Tibial artery (tissue), 4 donors: ENCODE data around the gene REXO5.
A peak's percentile ranks its signal among the peaks of the same experiment; 100 is the strongest.

Experiments
- DNase-seq, 2 donors: peaks; one replicate each; pipeline ENCODE4 v3.0.0-alpha.2; 2019
- H3K27ac ChIP-seq, 2 donors: fragments of 200-600 bp; sonication (generic) in 1 of 2; 1 replicate in 1 of 2; 2 replicates in 1 of 2; pipeline ENCODE4 v1.5.1; 2018 to 2019; ENCODE audit warnings: mild to moderate bottlenecking in 1 of 2
- H3K27me3 ChIP-seq, 2 donors: fragments of 200-600 bp; sonication (generic) in 1 of 2; one replicate each; pipeline versions ENCODE4 v1.5.1 to v1.6.0; 2016 to 2019
- H3K36me3 ChIP-seq, 3 donors: fragments of 200-600 bp; sonication (generic) in 2 of 3; one replicate each; pipeline ENCODE4 v1.5.1; 2016 to 2019; ENCODE audit warnings: mild to moderate bottlenecking in 2 of 3
- H3K4me1 ChIP-seq, 4 donors: fragments of 200-600 bp; sonication (generic) in 2 of 4; 1 replicate in 3 of 4; 2 replicates in 1 of 4; pipeline ENCODE4 v1.5.1; 2016 to 2019
- H3K4me3 ChIP-seq, 2 donors: fragments of 200-600 bp; sonication (generic) in 1 of 2; 1 replicate in 1 of 2; 2 replicates in 1 of 2; pipeline ENCODE4 v1.5.1; 2018 to 2019; ENCODE audit warnings: mild to moderate bottlenecking in 2 of 2
- H3K9me3 ChIP-seq, 3 donors: fragments of 200-600 bp; sonication (generic) in 1 of 3; one replicate each; pipeline ENCODE4 v1.5.1; 2016 to 2019
- intact Hi-C: fragments of 100-400 bp; cut with DNase I; formaldehyde crosslinking; loops from one replicate; pipeline ENCODE4 v1.15.0; 2023; ENCODE audit warnings: low total_unique reads
- TF ChIP-seq, protein P1 (sequence below), 2 experiments: fragments of 200-600 bp in 1 of 2; fragments of 450-650 bp in 1 of 2; IDR thresholded peaks; one replicate each; pipeline ENCODE4 v1.5.1; 2017 to 2019; ENCODE audit warnings: antibody characterized with exemption in 2 of 2, mild to moderate bottlenecking in 1 of 2, moderate library complexity in 1 of 2

The REXO5 gene

DNA sequence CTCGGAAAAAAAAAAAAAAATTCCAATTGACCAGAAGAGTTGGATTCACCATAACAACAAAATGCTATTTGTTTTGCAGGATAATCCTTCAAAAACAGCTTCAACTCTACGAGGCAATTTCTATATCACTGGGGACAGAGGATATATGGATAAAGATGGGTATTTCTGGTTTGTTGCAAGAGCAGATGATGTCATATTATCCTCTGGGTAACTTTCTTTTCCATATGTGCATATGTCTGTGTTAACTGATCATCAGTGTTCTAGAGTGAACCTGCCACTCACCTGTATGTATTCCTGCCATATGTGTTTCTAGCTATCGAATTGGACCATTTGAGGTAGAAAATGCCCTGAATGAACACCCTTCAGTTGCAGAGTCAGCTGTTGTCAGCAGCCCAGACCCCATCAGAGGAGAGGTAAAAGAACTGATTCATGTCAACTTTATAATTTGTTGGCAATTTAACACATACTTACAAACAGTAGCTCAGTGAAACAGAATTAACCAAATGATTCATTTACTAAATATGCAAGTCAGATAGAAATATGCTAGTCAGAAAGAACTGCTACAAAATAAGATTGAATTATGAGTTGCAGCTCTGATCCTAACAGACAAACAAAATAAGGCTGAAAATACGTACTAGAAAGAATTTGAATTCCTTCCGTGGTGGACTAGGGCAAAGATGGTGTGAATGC is 14.3 kb upstream of the REXO5 start:
- intact Hi-C loops = no loop called here
- Histone ChIP-seq H3K9me3 (no peaks in the 10 kb centered on the region), H3K4me1 (peaks cover 0 to 12% (median 0%) of the 10 kb centered on the region in 4 donors), H3K27me3 (no peaks in the 10 kb centered on the region), H3K36me3 (no peaks in the 10 kb centered on the region), H3K27ac (peak overlapping the region in 1 of 2 donors; percentile 26), H3K4me3 (no peak overlapping the region)
- DNase-seq = no peak
- TF ChIP-seq, protein P1, sequence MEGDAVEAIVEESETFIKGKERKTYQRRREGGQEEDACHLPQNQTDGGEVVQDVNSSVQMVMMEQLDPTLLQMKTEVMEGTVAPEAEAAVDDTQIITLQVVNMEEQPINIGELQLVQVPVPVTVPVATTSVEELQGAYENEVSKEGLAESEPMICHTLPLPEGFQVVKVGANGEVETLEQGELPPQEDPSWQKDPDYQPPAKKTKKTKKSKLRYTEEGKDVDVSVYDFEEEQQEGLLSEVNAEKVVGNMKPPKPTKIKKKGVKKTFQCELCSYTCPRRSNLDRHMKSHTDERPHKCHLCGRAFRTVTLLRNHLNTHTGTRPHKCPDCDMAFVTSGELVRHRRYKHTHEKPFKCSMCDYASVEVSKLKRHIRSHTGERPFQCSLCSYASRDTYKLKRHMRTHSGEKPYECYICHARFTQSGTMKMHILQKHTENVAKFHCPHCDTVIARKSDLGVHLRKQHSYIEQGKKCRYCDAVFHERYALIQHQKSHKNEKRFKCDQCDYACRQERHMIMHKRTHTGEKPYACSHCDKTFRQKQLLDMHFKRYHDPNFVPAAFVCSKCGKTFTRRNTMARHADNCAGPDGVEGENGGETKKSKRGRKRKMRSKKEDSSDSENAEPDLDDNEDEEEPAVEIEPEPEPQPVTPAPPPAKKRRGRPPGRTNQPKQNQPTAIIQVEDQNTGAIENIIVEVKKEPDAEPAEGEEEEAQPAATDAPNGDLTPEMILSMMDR (IDR thresholded peaks at IDR 0.05) = no peak

DNA sequence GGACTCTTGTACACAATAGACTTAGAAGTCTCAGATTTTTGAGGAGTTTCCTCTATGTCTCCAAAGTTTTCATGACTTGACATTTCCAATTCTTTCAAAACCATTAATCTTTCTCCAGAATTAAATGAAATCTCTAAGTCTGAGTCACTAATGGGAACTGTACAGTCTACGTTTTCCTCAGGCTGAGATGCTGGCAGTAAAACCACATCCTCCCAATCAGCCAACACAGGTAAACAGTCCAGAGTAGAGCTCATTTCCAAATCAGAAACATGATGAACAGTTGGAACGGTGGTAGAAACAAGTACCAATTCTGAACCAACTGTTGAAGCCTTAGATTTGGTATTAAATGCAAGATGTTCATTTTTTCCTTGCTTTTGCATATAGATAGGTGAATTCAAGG is 8.0 kb upstream of the REXO5 start:
- intact Hi-C loops = no loop called here
- Histone ChIP-seq H3K27ac (no peak overlapping the region), H3K27me3 (no peaks in the 10 kb centered on the region), H3K4me3 (no peak overlapping the region), H3K36me3 (peaks cover 5 to 23% (median 9%) of the 10 kb centered on the region in 3 donors), H3K9me3 (no peaks in the 10 kb centered on the region), H3K4me1 (no peaks in the 10 kb centered on the region)
- TF ChIP-seq, protein P1 (IDR thresholded peaks at IDR 0.05) = no peak
- no peak for DNase-seq

DNA sequence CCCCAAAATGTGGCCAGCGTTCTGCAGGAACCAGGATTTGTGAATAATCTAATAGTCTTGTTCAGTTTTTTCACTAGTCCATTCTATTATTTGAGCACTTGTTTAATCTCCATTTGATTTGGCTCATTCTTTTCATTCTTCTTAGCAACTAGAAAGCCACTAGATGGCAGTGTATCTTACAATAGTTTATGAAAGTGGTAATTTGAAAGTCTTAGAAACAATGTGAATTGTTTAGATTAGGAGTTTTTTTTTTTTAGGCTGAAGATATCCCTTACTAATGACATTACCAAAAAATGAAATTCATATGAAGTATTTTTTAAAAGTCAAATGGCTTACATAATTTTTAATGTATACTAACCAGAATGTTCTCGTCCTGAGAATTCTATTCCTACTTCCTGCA is 6.7 kb upstream of the REXO5 start:
- H3K27ac ChIP-seq = no peak overlapping the region
- H3K4me1 ChIP-seq = no peaks in the 10 kb centered on the region
- intact Hi-C loops = no loop called here
- TF ChIP-seq, protein P1 (IDR thresholded peaks at IDR 0.05) = peak; percentile 56 to 59
- no peak for DNase-seq
- H3K36me3 ChIP-seq = peaks cover 5 to 23% (median 9%) of the 10 kb centered on the region in 3 donors
- no peaks in the 10 kb centered on the region for H3K9me3 ChIP-seq
- no peak overlapping the region for H3K4me3 ChIP-seq
- no peaks in the 10 kb centered on the region for H3K27me3 ChIP-seq

DNA sequence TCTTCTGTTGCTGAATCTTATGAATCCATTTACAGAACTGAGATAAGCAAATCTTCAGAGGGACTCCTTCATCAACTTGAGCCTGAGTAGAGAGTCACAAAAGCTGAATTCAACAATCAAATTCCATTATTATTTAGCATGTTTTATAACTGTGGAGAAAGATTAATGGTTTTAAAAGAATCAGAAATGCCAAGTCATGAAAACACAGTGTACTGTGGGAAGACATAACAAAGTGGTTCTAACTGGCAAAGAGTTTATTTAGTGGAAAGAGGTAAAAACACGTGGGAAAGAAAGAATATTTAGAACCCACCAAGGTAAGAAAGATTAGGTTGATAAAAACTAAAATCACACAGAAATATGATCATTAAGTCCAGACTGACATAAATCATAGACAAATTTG is 5.0 kb upstream of the REXO5 start:
- TF ChIP-seq, protein P1 (IDR thresholded peaks at IDR 0.05) = no peak
- no peak overlapping the region for H3K4me3 ChIP-seq
- peaks cover 5 to 23% (median 9%) of the 10 kb centered on the region in 3 donors for H3K36me3 ChIP-seq
- no peak overlapping the region for H3K27ac ChIP-seq
- H3K4me1 ChIP-seq = peaks cover 0 to 10% (median 5%) of the 10 kb centered on the region in 4 donors
- H3K27me3 ChIP-seq = no peaks in the 10 kb centered on the region
- DNase-seq = no peak
- intact Hi-C loops = loop anchor here (5.0 kb wide), 1 partner anchor 281 kb away; no protein-coding TSS in a partner anchor
- H3K9me3 ChIP-seq = no peaks in the 10 kb centered on the region

- intact Hi-C loops = loop anchor here (5.0 kb wide), 1 partner anchor 279 kb away; no protein-coding TSS in a partner anchor
- Histone ChIP-seq H3K9me3 (no peaks in the 10 kb centered on the region), H3K27ac (no peak overlapping the region), H3K4me3 (no peak overlapping the region), H3K36me3 (peaks cover 0 to 16% (median under 1%) of the 10 kb centered on the region in 3 donors), H3K4me1 (peaks cover 0 to 19% (median 8%) of the 10 kb centered on the region in 4 donors), H3K27me3 (no peaks in the 10 kb centered on the region)
- TF ChIP-seq, protein P1 (IDR thresholded peaks at IDR 0.05) = no peak
- DNase-seq = no peak
Measured at GRCh38 chr16:20803192-20803560, 3.2 kb upstream of the REXO5 start.
